Measurements from ENCODE around the gene AP4M1.
A peak's percentile ranks its signal among the peaks of the same experiment; 100 is the strongest.

The AP4M1 gene

DNA sequence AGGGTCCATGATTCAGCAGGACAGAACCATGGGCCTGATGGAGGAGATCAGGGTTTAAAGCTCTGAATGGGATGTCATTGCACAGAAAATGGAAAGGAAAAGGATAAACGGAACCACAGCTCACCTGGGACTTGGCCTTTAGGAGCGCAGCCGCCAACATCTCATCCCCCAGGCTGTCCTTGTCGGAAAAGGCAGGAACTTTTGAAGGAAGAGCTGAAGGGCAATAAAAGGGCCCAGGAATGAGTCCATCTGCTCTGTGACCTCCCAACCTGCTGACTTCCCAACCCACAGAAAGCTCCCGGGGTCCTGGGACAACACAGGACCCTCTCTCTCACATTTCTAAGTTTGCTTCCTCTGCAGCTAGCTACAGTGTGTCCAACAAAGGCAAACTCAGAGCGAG is 26.0 kb upstream of the AP4M1 start:
- Mint-ChIP-seq H3K27me3 (no peaks in the 10 kb centered on the region), H3K27ac (no peak overlapping the region), H3K36me3 (peaks cover 80% of the 10 kb centered on the region), H3K4me3 (no peak overlapping the region), H3K4me1 (peaks cover 13% of the 10 kb centered on the region), H3K9me3 (peaks cover 29% of the 10 kb centered on the region)
- CTCF ChIA-PET: interaction anchor here (0.7 to 0.8 kb wide), 3 partner anchors 13 to 299 kb away, joined by 3 read pairs; partner anchors contain the start of gene COPS6
- DNase-seq: no peak

DNA sequence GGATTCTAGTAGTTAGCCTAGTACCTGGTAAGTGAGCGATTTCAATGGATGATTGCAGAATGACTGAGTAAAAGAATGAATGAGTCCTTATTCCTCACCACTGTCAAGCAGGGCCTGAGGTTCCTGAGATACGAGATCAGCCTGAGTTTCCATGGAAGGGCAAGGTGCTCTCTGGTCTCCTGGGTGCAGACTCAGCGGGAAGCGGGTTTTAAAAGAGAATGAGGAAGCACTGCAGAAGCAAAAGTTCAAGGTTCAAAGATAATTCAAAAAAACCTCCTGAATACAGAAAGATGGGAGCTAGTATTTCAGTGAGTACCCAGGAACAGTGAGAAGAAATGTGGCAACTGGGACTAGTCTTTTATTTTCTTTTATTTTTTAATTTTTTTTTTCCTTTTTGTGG is 24.2 kb upstream of the AP4M1 start:
- Mint-ChIP-seq H3K27me3 (no peaks in the 10 kb centered on the region), H3K36me3 (peaks cover 64% of the 10 kb centered on the region), H3K27ac (no peak overlapping the region), H3K4me1 (peaks cover 24% of the 10 kb centered on the region), H3K9me3 (peaks cover 11% of the 10 kb centered on the region), H3K4me3 (no peak overlapping the region)
- CTCF ChIA-PET: no interaction called here
- no peak for DNase-seq

DNA sequence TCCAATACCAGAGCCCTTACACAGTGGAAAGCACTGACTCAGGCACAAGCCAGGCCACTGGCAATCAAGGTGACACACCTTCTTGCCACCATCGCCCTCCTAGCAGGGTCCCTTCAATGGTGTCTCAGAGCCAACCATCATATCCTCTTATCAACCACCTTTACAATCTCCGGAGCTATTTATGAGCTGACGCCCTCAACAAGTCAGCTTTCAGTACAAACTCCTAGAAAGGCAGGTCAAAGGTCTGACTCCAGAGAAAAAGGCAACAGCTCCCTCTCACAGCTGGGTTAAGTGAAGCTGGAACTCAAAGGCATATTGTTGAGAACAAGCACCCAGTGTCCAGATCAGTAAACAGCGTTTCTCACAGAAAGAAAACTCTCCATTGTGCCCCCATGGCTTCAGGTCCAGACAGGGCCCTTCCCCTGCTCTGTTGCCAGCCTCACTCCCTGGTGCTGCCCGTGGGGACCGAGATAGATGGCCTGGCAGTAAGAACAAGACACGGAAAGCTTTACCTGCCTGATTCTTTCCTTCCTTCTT is 22.4 kb upstream of the AP4M1 start:
- CTCF ChIA-PET: no interaction called here
- Mint-ChIP-seq H3K27me3 (peaks cover 11% of the 10 kb centered on the region), H3K4me3 (peak overlapping the region; percentile 26), H3K27ac (no peak overlapping the region), H3K4me1 (peaks cover 32% of the 10 kb centered on the region), H3K36me3 (peaks cover 46% of the 10 kb centered on the region), H3K9me3 (peaks cover 2% of the 10 kb centered on the region)
- DNase-seq: no peak

DNA sequence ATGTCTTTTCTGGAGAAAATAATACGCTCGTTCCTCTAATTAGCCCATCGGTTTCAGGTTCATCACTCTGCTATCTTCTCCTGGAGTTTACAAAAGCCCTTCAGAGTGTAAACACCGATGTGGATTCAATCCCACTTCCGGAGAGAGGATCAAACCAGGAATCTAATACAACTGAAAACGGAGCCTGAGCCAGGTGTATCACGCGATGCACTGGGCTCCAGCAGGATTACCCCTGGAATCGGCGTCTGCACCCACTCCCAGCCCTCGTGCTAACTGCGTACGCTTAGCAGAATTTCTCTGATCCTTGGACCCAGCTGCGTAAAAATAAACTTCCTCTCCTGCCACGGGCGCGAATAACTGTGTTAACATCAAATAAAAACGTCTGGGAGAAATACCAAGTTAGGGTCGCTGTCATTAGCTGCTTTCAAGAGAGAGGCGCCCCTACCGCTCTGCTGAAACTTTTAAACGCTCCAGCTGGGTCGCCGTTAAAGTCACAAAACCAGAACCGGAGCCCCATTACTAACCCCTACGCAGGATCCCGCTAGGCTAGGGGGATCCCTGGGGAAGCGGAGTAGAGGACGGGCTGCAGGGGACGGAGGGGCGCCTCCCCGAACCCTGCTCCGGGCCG is 20.4 kb upstream of the AP4M1 start:
- DNase-seq: no peak
- H3K4me3 Mint-ChIP-seq: peak overlapping the region; percentile 83
- peaks cover 27% of the 10 kb centered on the region for H3K36me3 Mint-ChIP-seq
- H3K4me1 Mint-ChIP-seq: peaks cover 32% of the 10 kb centered on the region
- CTCF ChIA-PET: interaction anchor here (0.8 to 1.4 kb wide), 3 partner anchors 10 to 90 kb away, joined by 3 to 4 read pairs (median 3); no protein-coding TSS in a partner anchor
- no peaks in the 10 kb centered on the region for H3K9me3 Mint-ChIP-seq
- peak overlapping the region; percentile 83 for H3K27ac Mint-ChIP-seq
- H3K27me3 Mint-ChIP-seq: peaks cover 28% of the 10 kb centered on the region

DNA sequence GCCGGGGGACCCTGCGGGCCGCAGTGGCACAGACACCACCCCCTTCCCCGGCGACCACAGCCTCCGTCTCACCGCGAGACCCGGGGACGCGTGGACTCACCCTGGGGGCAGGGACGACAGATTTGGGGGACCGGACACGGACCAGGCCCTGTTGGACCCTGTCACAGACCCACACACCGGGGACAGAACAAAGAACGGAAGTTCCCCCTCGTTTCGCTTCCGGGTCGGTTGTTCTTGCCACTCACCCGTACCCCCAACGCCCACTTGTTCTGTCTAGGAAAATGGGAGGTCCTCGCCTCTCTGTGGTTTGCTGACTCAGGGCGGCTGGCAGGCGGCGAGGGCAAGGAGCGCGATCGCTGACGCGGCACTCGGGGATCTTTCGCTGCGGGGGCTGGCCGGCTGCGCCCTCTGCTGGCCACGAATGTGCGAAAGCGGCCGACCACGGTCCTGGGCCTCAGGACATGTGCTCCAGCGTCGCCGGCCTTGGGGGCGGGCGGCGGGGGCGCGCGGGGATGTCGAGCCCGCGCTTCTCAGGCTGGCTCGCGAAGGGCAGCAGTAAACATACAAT is 19.8 kb upstream of the AP4M1 start, which contains the start of gene ZNF3:
Gene ZNF3, minus strand, starts transcription at position 189 of the 568 bp plus-strand sequence. CDS start 4,366 bp downstream, outside the sequence.
- DNase-seq: peak; percentile 98
- CTCF ChIA-PET: interaction anchor here (0.8 to 1.4 kb wide), 8 partner anchors 10 to 90 kb away, joined by 3 to 11 read pairs (median 4); partner anchors contain the start of gene ZSCAN21
- Mint-ChIP-seq H3K27ac (peak within 1 kb of the TSS; percentile 90), H3K36me3 (peaks cover 21% of the 10 kb centered on the region), H3K4me3 (peak within 1 kb of the TSS; percentile 83), H3K9me3 (no peaks in the 10 kb centered on the region), H3K4me1 (peaks cover 32% of the 10 kb centered on the region), H3K27me3 (peaks cover 29% of the 10 kb centered on the region)

DNA sequence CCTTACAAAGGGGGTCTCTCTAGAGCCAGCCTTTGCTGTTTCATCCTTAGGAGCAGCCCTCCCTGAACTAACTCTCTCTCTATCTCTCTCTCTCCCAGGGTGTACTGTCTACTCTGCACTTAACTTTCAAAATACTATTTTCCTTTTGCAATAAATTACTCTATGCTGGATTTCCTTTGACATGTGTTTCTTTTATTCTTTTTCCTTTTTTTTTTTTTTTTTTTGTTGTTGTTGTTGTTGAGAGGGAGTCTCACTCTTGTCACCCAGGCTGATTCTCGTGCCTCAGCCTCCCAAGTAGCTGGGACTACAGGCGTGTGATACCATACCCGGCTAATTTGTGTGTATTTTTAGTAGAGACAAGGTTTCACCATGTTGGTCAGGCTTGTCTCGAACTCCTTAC is 18.5 kb upstream of the AP4M1 start:
- no peak for DNase-seq
- Mint-ChIP-seq H3K4me1 (peaks cover 37% of the 10 kb centered on the region), H3K27ac (no peak overlapping the region), H3K27me3 (peaks cover 29% of the 10 kb centered on the region), H3K4me3 (peak overlapping the region; percentile 83), H3K36me3 (peaks cover 15% of the 10 kb centered on the region), H3K9me3 (no peaks in the 10 kb centered on the region)
- CTCF ChIA-PET: interaction anchor here (0.6 to 1.3 kb wide), 10 partner anchors 12 to 398 kb away, joined by 3 to 7 read pairs (median 4); partner anchors contain the start of gene ZSCAN21

DNA sequence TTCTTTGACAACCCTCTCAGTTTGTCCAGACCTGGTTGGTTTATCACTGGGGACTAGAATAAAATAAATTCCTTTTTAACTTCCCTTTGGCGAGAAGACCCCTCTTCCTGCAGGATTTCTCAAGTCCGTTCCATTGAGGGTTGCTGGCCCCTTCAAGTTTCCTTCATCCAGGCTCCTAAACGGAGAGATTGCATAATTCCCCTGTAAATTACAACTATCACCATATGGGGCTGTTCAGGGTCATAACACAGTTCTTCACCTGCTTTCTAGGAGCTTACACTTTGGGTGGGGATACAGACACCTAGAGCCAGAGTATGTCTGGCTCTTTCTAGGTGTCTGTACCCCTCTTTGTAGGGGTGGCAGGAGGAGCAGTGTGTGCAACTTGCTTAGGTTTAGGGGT is 15.9 kb upstream of the AP4M1 start:
- CTCF ChIA-PET: interaction anchor here (1.2 kb wide), 1 partner anchor 16 kb away, joined by 3 read pairs; the partner anchor contains the start of genes AP4M1 and MCM7
- Mint-ChIP-seq H3K4me3 (no peak overlapping the region), H3K4me1 (peaks cover 41% of the 10 kb centered on the region), H3K9me3 (no peaks in the 10 kb centered on the region), H3K27me3 (peaks cover 29% of the 10 kb centered on the region), H3K27ac (no peak overlapping the region), H3K36me3 (peaks cover 13% of the 10 kb centered on the region)
- no peak for DNase-seq

DNA sequence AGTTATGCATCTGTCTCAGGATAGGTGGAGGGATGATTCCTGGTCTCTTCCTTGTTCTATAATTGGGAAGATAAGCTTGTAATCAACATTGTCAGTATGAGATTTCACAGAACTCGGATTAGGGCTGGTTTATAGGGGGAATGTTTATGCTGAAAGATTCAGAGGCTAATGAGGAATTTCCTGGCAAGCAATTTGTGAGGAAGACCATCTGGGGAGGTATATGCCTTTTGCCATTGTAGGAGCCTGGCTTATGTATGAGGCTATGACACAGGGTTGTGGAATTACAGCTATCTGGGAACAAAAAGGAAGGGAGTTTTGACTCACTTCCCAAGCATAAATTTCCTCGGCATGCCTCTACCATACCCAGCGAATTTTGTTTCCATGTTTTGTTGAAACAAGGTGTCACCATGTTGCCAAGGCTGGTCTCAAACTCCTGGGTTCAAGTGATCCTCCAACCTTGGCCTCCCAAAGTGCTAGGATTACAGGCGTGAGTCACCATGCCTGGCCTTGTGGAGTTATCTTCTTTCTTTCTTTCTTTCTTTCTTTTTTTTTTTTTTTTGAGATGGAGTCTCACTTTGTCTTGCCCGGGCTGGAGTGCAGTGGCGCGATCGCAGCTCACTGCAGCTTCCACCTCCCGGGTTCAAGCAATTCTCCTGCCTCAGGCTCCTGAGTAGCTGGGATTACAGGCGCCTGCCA is 14.2 kb upstream of the AP4M1 start:
- H3K9me3 Mint-ChIP-seq: no peaks in the 10 kb centered on the region
- peaks cover 29% of the 10 kb centered on the region for H3K27me3 Mint-ChIP-seq
- H3K4me1 Mint-ChIP-seq: peaks cover 40% of the 10 kb centered on the region
- DNase-seq: no peak
- CTCF ChIA-PET: interaction anchor here (1.0 kb wide), 1 partner anchor 172 kb away, joined by 3 read pairs; no protein-coding TSS in a partner anchor
- H3K36me3 Mint-ChIP-seq: peaks cover 26% of the 10 kb centered on the region
- H3K27ac Mint-ChIP-seq: no peak overlapping the region
- H3K4me3 Mint-ChIP-seq: peak overlapping the region; percentile 27

DNA sequence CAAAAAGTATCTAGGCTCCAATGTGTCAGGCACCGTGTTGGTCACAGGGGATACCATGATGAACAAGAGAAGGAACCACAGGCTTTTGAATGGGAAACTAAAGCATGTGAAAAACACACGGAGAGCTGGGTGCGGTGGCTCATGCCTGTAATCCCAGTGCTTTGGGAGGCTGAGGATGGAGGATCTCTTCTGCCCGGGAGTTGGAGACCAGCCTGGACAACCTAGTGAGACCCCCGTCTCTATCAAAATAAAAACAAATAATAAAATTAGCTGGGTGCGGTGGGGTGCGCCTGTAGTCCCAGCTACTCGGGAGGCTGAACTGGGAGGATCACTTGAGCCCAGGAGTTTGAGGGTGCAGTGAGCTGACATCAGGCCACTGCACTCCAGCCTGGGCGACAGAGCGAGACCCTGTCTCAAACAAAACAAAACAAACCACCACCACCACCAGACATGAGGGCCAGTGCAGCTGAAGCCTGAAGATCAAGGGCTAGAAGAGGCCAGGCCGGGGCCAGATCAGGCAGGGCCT is 13.3 kb upstream of the AP4M1 start:
- Mint-ChIP-seq H3K36me3 (peaks cover 36% of the 10 kb centered on the region), H3K4me3 (peak overlapping the region; percentile 84), H3K9me3 (no peaks in the 10 kb centered on the region), H3K27me3 (peaks cover 27% of the 10 kb centered on the region), H3K4me1 (peaks cover 32% of the 10 kb centered on the region), H3K27ac (peak overlapping the region; percentile 88)
- CTCF ChIA-PET: interaction anchor here (0.6 kb wide), 1 partner anchor 13 kb away, joined by 3 read pairs; no protein-coding TSS in a partner anchor
- no peak for DNase-seq

DNA sequence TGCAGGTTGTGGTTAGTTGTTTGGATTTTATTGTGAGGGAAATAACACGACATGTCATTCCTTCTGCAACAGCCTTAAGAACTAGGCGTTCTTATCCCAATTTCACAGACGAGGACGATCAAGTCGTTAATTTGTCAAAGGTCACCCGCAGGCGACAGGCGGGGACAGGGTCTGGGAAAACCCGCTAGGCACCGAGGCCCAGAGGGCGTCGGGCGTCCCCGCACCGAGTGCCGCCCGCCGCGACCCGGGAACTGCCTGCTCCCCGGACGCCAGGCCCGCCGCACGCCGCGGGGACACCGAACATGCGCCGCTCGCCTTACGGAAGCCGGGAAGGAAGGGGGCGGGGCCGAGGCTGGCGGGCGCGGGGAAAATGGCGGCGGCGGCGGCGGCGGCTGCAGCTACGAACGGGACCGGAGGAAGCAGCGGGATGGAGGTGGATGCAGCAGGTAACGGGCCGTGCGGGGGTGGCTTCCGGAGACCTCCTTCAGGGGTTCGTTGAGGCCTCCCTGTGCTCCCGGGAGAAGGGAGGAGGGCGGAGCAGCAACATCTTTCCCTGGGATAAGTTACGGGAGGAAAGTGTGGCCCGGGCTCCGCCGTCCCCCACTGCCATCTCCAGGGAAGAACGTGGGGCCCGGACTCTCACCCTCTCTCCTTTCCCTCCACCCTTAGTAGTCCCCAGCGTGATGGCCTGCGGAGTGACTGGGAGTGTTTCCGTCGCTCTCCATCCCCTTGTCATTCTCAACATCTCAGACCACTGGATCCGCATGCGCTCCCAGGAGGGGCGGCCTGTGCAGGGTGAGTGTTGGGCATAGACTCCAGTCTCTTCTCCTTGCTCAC is 12.6 kb upstream of the AP4M1 start, which contains the start of gene COPS6:
Gene COPS6, plus strand, starts transcription at position 349 of the 837 bp plus-strand sequence. Its CDS starts 22 bp downstream, at position 371.
- H3K4me3 Mint-ChIP-seq: peak within 1 kb of the TSS; percentile 84

DNA sequence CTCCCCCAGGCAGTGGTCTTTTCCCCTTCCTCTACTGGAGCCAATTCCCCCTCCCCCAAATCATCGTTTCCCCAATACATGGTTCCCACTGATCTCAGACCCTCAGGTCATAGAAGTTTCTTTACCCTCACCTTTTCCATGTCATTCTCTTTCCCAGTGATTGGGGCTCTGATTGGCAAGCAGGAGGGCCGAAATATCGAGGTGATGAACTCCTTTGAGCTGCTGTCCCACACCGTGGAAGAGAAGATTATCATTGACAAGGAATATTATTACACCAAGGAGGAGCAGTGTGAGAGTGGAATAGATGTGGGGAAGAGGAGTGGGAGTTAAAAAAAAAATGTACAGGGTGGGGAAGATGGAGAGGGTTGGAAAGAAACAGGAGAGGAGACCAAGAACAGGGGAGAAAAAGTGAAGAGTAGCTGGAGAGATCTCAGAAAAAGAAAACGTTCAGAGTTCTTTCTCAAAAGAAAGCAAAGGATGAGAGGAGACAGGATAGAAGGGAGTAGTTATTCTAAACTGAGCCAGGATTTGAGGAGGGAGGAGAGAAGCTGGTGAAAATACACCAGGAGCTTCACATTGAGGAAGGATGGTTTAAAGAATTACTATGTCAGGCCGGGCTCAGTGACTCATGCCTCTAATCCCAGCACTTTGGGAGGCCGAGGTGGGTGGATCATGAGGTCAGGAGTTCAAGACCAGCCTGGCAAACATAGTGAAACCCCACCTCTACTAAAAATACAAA is 11.8 kb upstream of the AP4M1 start:
- no peak for DNase-seq
- Mint-ChIP-seq H3K9me3 (no peaks in the 10 kb centered on the region), H3K36me3 (peaks cover 48% of the 10 kb centered on the region), H3K27ac (peak overlapping the region; percentile 88), H3K4me3 (peak overlapping the region; percentile 84), H3K4me1 (peaks cover 34% of the 10 kb centered on the region), H3K27me3 (peaks cover 15% of the 10 kb centered on the region)
- CTCF ChIA-PET: interaction anchor here (1.1 to 1.3 kb wide), 2 partner anchors 11 to 41 kb away, joined by 3 read pairs; no protein-coding TSS in a partner anchor

More for the DNA sequence above, 12.6 kb upstream of the AP4M1 start, which contains the start of gene COPS6:
- H3K9me3 Mint-ChIP-seq: no peaks in the 10 kb centered on the region
- peaks cover 34% of the 10 kb centered on the region for H3K4me1 Mint-ChIP-seq
- peaks cover 20% of the 10 kb centered on the region for H3K27me3 Mint-ChIP-seq
- peak; percentile 88 for DNase-seq
- H3K36me3 Mint-ChIP-seq: peaks cover 43% of the 10 kb centered on the region
- CTCF ChIA-PET: interaction anchor here (0.6 to 1.3 kb wide), 2 partner anchors 12 to 13 kb away, joined by 3 read pairs; no protein-coding TSS in a partner anchor
- H3K27ac Mint-ChIP-seq: peak within 1 kb of the TSS; percentile 88

Data from activated naive CD4-positive, alpha-beta T cell treated with anti-CD3 and anti-CD28 coated beads, Interleukin-2, amount 10 ng/mL, durations not matched to agents 7 days and 5 days (primary cell).